GM23248 (cell line): ENCODE data around the gene AKR1B15. TPM values are rescaled to one million over a fixed set of nuclear protein-coding genes. Genes with fewer than 3 reads are reported as not detected.
A peak's percentile ranks its signal among the peaks of the same experiment; 100 is the strongest.

Source experiments
- DNase-seq: peaks from one replicate; pipeline ENCODE4 v3.0.0-alpha.2; 2015
- H2AFZ ChIP-seq: fragments of 200-600 bp; sonication (generic); 2 replicates; pipeline ENCODE4 v1.6.1; 2016; ENCODE audit warnings: antibody characterized with exemption
- H3F3A ChIP-seq: fragments of 200-600 bp; sonication (generic); 2 replicates; pipeline ENCODE4 v1.6.1; 2016; ENCODE audit warnings: mild to moderate bottlenecking, antibody characterized with exemption, mixed run types; ENCODE audit not compliant: insufficient read depth
- H3K27ac ChIP-seq: fragments of 200-600 bp; sonication (generic); 2 replicates; pipeline ENCODE4 v1.5.1; 2016; ENCODE audit warnings: mild to moderate bottlenecking
- H3K27me3 ChIP-seq: fragments of 200-600 bp; sonication (generic); replicated peaks from 2 replicates; pipeline ENCODE4 v1.6.1; 2016; ENCODE audit warnings: mild to moderate bottlenecking; ENCODE audit not compliant: insufficient read depth
- H3K36me3 ChIP-seq: fragments of 200-600 bp; sonication (generic); 2 replicates; pipeline ENCODE4 v1.6.1; 2016; ENCODE audit warnings: low read depth, mild to moderate bottlenecking
- H3K4me1 ChIP-seq: fragments of 200-600 bp; sonication (generic); 2 replicates; pipeline ENCODE4 v1.6.1; 2016; ENCODE audit warnings: mild to moderate bottlenecking; ENCODE audit not compliant: insufficient read depth
- H3K4me2 ChIP-seq: fragments of 200-600 bp; sonication (generic); one replicate; pipeline ENCODE4 v1.6.1; 2016; ENCODE audit warnings: mild to moderate bottlenecking; ENCODE audit not compliant: unreplicated experiment
- H3K4me3 ChIP-seq: fragments of 200-600 bp; sonication (generic); 2 replicates; pipeline ENCODE4 v1.5.1; 2016; ENCODE audit warnings: mild to moderate bottlenecking
- H3K79me2 ChIP-seq: fragments of 200-600 bp; sonication (generic); 2 replicates; pipeline ENCODE4 v1.6.1; 2016; ENCODE audit warnings: mild to moderate bottlenecking; ENCODE audit not compliant: insufficient read depth
- H3K9ac ChIP-seq: fragments of 200-600 bp; sonication (generic); 2 replicates; pipeline ENCODE4 v1.6.1; 2016; ENCODE audit warnings: mild to moderate bottlenecking
- H3K9me2 ChIP-seq: fragments of 200-600 bp; sonication (generic); 2 replicates; pipeline ENCODE4 v1.6.1; 2016; ENCODE audit warnings: mixed run types, mild to moderate bottlenecking, moderate library complexity; ENCODE audit not compliant: insufficient read depth
- H3K9me3 ChIP-seq: fragments of 200-600 bp; sonication (generic); one replicate; pipeline ENCODE4 v1.6.1; 2017; ENCODE audit warnings: low read depth
- H4K20me1 ChIP-seq: fragments of 200-600 bp; sonication (generic); 2 replicates; pipeline ENCODE4 v1.6.0; 2016; ENCODE audit not compliant: insufficient read depth
- EZH2 ChIP-seq: fragments of 200-600 bp; sonication (generic); IDR thresholded peaks from 2 replicates; pipeline ENCODE4 v1.6.1; 2018; ENCODE audit warnings: antibody characterized with exemption, mild to moderate bottlenecking; ENCODE audit not compliant: insufficient read depth, poor library complexity, severe bottlenecking
- EZH2phosphoT487 ChIP-seq: fragments of 200-600 bp; sonication (generic); IDR thresholded peaks from 2 replicates; pipeline ENCODE4 v1.6.1; 2018; ENCODE audit warnings: antibody characterized with exemption, moderate library complexity, mild to moderate bottlenecking, low read depth; ENCODE audit not compliant: insufficient read depth
- WGBS, 2 experiments: methylation state at CpG; one replicate each; pipeline ENCODE4 v1.1.6; 2015 to 2017; ENCODE audit warnings: low lambda C conversion rate in 2 of 2, low coverage in 1 of 2; ENCODE audit errors: missing lambda C conversion rate in 2 of 2; 5-methylcytosine and 5-hydroxymethylcytosine counted together
- in situ Hi-C: fragments of 300-500 bp; cut with MboI; formaldehyde crosslinking; loops from 2 replicates; pipeline ENCODE4 v1.15.0; 2020
- polyA plus RNA-seq: library from polyadenylated mRNA; unstranded; fragments of >200 nt; fragmentation: Nextera tagmentation; extraction: Ambion mirVana; gene quantifications from 2 replicates; pipeline ENCODE4 v1.2.1, GENCODE V29; 2016
- total RNA-seq: library from RNA; depleted of rRNA; stranded (reverse); fragments of >200 nt; shearing (Covaris generic); gene quantifications from 2 replicates; pipeline ENCODE4 v1.2.3, GENCODE V29; 2014

The AKR1B15 gene
- total and polyA plus RNA-seq, 2 experiments from 2014 or later: not detected

DNA sequence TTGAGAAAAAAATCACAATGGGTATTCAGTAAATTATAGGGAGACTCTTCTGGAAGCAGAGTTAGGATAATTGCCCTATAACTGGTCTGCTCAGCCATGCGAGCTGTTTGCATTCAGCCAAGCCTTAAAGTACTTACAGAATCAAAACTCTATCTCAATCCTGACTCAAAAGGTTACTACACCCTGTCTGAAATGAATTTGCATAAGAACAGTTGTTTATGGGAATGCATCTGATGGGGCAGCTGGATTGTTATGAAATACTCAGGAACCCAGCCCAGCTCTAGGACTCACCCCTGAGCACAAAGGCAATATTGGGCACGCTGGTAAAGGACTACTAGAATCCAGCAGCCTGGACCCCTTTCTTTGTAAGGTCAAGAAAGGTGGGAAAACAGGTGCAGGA, 38.8 kb downstream of the AKR1B15 start:
- Histone ChIP-seq H3K27ac (no peak overlapping the region), H3K4me3 (no peak overlapping the region), H3F3A (no peaks in the 10 kb centered on the region), H3K9me2 (no peaks in the 10 kb centered on the region), H4K20me1 (no peaks in the 10 kb centered on the region), H3K4me2 (no peak overlapping the region), H3K4me1 (peaks cover 9% of the 10 kb centered on the region; the same call in 1 of the 2 replicates), H3K36me3 (no peaks in the 10 kb centered on the region), H3K27me3 (peaks cover 14% of the 10 kb centered on the region), H3K9ac (no peak overlapping the region), H3K9me3 (no peaks in the 10 kb centered on the region), H3K79me2 (no peaks in the 10 kb centered on the region), H2AFZ (no peak overlapping the region)
- WGBS, 2 experiments: 58 to 77% methylated on average over 2 of the region's 2 CpGs
- in situ Hi-C loops: no loop called here
- TF ChIP-seq EZH2phosphoT487 (no peak), EZH2 (no peak)
- DNase-seq: peak; percentile 5

DNA sequence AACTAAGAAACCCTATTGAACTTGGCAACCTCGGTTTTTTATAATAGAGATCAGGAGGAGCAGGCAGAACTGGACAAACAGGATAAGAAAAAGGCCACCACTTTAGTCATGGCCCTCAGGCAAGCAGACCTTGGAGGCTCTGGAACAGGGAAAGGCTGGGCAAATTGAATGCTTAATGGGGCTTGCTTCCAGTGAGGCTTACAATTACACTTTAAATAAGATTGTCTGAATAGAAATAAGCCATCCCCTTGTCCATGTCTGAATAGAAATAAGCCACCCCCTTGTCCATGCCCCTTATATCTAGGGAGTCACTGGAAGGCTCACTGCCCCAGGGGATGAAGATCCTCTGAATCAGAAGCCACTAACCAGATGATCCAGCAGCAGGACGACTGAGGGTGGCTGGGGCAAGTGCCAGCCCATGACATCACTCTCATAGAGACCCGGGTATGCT, 40.6 kb downstream of the AKR1B15 start:
- H3K9me3 ChIP-seq: no peaks in the 10 kb centered on the region
- TF ChIP-seq EZH2phosphoT487 (no peak), EZH2 (no peak)
- H3K4me3 ChIP-seq: no peak overlapping the region
- no peaks in the 10 kb centered on the region for H4K20me1 ChIP-seq
- H3K9me2 ChIP-seq: no peaks in the 10 kb centered on the region
- peaks cover 14% of the 10 kb centered on the region for H3F3A ChIP-seq
- no peak overlapping the region for H3K27ac ChIP-seq
- H3K79me2 ChIP-seq: no peaks in the 10 kb centered on the region
- in situ Hi-C loops: no loop called here
- 10 to 11% methylated on average over 3 of the region's 3 CpGs for WGBS, 2 experiments
- H3K9ac ChIP-seq: no peak overlapping the region
- DNase-seq: peak; percentile 65
- H3K4me2 ChIP-seq: no peak overlapping the region
- H3K36me3 ChIP-seq: no peaks in the 10 kb centered on the region
- 0 out of 2 replicates have a peak, but pooled peaks cover 5% of the 10 kb centered on the region for H3K27me3 ChIP-seq
- peaks cover 24% of the 10 kb centered on the region for H3K4me1 ChIP-seq
- no peak overlapping the region for H2AFZ ChIP-seq

- H3K9me3 ChIP-seq: no peaks in the 10 kb centered on the region
- no peaks in the 10 kb centered on the region for H3K27me3 ChIP-seq
- peak overlapping the region; percentile 33 for H3K4me2 ChIP-seq
- 38 to 44% methylated on average over 8 of the region's 8 CpGs for WGBS, 2 experiments
- no peaks in the 10 kb centered on the region for H3K36me3 ChIP-seq
- in situ Hi-C loops: no loop called here
- H2AFZ ChIP-seq: peak overlapping the region; percentile 87
- peak overlapping the region; percentile 71 for H3K9ac ChIP-seq
- peaks cover 30% of the 10 kb centered on the region for H3K4me1 ChIP-seq
- H3K4me3 ChIP-seq: no peak overlapping the region
- no peaks in the 10 kb centered on the region for H3K79me2 ChIP-seq
- H4K20me1 ChIP-seq: no peaks in the 10 kb centered on the region
- peaks cover 16% of the 10 kb centered on the region for H3F3A ChIP-seq
- H3K27ac ChIP-seq: peak overlapping the region; percentile 99
- H3K9me2 ChIP-seq: no peaks in the 10 kb centered on the region
- DNase-seq: peak; percentile 90
- TF ChIP-seq EZH2 (no peak), EZH2phosphoT487 (no peak)
These were observed 44.9 kb downstream of the AKR1B15 start for GRCh38 chr7:134593530-134594392.

GRCh38 chr7:134594877-134595276, 46.0 kb downstream of the AKR1B15 start:
- 40 to 67% methylated on average over 1 of the region's 1 CpG for WGBS, 2 experiments
- in situ Hi-C loops: no loop called here
- Histone ChIP-seq H3K27ac (peak overlapping the region; percentile 99), H3K27me3 (no peaks in the 10 kb centered on the region), H3K9me2 (no peaks in the 10 kb centered on the region), H3K4me3 (no peak overlapping the region), H4K20me1 (no peaks in the 10 kb centered on the region), H3F3A (peaks cover 16% of the 10 kb centered on the region), H2AFZ (peak overlapping the region; percentile 87), H3K9ac (0 out of 2 replicates have a peak overlapping the region, but pooled peaks have one; percentile 71), H3K79me2 (no peaks in the 10 kb centered on the region), H3K4me2 (no peak overlapping the region), H3K36me3 (no peaks in the 10 kb centered on the region), H3K9me3 (no peaks in the 10 kb centered on the region), H3K4me1 (peaks cover 22% of the 10 kb centered on the region)
- DNase-seq: peak; percentile 32
- TF ChIP-seq EZH2: no peak
- TF ChIP-seq EZH2phosphoT487: no peak
